CD4-positive, alpha-beta T cell treated with Interleukin-10 for 1 hour (primary cell): ENCODE results near the gene TBC1D22A.

ENCODE experiments used
- DNase-seq: peaks from one replicate; pipeline ENCODE4 v3.0.0-alpha.2; 2020

The TBC1D22A gene

DNA sequence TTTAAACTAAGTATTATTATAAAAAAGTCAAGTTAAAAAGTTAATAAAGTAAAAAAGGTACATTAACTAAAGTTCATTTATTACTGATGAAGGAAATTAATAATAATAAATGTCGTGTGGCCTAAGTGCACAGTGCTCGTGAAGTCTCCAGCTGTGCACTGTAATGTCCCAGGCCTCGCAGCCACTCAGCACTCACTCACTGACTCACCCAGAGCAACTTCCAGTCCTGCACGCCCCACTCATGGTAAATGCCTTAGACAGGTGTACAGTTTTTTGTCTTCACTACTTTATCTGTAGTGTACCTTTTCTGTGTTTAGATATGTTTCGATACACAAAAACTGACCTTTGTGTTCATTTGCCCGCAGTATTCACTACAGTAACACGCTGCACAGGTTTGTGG is 175.5 kb downstream of the TBC1D22A start:
- DNase-seq, result no peak

DNA sequence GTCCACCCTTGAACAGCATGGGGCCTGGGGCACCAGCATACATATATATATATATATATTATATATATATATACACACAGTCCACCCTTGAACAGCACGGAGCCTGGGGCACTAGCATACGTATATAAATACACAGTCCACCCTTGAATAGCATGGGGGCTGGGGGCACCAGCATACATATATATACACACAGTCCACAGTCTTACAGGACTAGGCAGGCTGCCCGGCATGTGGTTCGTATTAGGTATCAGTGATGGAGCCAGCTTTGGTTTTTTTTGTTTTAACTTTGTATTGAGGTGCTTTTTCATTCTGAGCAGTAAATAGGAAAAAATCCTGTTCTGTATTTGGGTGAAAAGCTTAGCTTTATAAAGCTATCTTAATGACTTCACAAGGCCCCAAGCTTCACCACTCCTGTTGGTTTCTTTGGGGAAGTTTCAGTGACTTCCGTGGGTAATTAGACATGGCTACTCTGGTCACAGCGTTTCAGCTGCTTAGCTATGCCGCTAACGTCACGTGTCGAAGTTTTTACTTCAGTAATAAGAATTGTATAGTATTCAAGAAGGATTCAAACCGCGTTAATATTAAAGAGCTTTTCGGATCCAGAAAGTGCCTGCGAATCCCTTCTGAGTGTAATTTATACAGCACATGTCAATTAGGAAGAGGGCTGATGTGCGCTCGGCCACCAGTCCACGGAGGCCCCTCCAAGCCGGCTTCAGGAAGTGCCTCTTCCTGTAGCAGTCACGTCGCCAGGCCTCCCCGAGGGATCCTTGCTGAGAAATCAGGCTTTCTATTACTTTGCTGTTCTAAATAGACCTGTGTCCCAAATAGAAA is 179.7 kb downstream of the TBC1D22A start:
- DNase-seq, result no peak

- DNase-seq, result peak; percentile 4
These were observed 180.6 kb downstream of the TBC1D22A start for GRCh38 chr22:46942799-46943785.

GRCh38 chr22:46945481-46945880 is 183.0 kb downstream of the TBC1D22A start:
- no peak for DNase-seq

DNA sequence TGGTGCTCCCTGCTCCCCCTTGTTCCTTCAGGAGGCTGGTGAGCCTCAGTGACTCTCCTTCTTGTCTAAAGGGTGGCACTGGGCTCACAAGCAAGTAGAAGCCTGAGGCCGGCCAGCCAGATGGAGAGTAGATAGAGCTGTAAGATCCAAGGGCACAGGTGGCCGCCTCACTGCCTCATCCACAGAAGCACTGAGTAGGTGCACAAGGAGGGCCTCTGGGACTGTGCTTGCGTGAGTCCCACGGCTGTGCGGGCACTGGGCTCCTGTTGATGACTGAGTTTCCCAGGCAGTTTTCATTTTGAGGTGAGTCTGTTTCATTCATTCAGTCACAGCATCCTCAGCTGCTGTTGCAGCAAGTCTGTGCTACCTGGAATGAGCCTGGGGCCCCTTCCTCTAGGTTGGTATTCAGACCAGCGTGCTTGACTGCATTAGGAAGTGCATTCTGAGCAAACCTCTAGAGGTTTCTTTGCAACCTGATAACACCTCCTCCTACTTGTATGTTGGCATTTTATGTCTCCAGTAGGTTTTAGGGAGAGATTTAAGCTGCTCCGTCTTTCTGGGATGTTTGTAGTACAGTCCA is 184.0 kb downstream of the TBC1D22A start:
- no peak for DNase-seq

DNA sequence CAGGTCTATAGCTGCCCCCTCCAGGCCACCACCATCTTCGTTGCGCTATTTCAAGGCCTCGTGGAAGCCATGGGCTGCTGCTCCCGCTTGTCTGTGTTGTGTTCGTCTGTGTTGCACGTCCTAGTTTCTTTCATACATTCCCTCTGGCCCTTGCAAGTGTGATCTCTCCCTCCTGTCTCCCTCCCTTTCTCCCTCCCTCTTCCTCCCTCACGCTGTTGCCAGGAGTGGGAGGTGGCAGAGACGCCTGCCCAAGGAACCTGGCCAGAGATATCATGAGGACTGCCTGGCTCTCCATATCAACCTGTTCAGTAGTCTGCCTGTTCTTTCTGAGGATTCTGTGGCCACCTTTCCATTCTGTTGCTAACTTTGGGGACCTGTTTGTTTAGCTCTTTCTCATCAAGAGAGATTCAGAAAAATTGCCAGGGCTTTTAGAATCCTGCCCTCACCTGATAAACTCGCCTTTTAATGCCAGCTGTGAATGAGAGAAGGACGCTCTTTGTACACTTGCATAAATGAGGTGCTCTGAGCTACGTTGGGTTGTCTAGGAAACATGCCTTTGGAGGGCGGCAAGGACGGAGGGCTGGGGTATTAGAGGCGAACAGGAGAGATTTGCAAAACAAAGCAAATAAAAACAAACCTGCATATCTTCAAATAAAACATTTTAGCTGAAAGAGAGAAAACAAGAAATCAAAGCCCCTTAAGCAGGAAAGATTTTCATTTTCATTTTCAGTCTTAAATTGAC is 185.2 kb downstream of the TBC1D22A start:
- DNase-seq, result no peak

DNA sequence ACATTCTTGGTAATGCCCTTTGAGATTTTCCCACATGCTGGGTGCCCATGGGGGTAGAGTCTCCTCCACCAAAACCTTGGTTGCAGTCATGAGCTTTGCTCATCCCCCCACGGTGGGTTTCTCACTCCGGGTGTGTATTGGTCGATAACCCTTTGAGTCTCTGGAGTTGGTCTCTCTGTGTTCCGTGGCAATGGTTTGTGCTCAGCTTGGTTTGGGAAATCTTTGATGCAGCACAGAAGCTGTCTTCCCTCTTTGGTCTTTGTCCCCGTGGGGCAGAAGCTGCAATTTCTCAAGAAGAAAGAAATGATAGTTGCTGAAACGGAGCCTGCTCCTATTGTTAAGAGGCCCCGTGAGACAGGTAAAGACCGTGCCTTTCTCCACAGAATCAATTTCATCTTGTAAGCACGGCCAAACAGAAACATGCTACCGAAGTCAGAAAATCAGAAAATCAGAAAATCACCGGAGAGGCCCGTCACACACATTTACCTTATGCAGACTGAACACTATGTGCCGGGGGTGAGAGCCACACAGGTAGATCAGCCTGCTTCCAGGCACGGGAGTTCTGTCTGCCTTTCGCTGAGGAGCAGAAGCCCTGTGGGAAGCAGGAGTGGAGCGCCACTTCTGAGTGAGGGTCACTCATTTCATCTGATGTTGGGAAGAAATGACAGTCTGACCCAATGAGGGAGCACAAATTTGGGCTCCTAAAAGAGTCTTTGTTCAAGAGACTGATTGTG is 186.1 kb downstream of the TBC1D22A start:
- DNase-seq, result no peak

DNA sequence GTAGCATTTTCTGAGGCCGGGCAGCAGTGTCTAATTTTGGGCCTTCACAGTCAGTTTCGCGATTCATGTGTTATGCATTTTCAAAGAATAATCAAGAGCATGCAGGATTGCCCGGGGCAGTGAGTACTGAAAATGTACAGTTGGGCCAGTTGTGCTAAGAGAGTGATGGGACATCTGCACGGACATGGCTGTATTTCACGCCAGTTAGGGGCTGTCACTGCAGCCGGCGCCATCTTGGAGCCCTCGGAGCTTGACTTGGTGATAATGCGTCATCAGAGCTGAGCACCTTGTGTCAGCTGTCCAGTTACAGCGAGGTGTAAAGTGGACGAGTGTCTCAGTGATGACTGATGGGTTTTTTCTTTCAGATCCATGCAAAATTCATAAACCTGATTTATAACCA is 188.9 kb downstream of the TBC1D22A start:
- no peak for DNase-seq

DNA sequence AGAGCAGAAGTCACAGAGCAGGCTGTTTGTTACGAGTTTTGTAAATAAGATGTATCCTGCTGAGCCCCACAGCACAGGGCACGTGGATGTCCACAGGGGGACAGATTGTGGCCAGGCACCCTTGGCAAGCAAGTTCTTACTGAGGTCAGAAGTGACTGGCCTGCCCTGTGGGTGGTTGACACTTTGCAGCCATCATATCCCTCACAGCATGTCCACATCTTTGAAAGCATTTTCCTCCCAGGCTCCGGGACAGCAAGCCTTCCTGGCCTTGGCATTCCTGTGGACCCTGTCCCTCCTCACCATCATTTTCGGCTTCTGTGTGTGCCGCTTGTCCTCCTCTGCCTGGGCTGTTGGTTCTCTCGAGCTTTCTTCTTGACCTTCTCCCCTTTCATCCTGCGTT is 189.5 kb downstream of the TBC1D22A start:
- no peak for DNase-seq

DNA sequence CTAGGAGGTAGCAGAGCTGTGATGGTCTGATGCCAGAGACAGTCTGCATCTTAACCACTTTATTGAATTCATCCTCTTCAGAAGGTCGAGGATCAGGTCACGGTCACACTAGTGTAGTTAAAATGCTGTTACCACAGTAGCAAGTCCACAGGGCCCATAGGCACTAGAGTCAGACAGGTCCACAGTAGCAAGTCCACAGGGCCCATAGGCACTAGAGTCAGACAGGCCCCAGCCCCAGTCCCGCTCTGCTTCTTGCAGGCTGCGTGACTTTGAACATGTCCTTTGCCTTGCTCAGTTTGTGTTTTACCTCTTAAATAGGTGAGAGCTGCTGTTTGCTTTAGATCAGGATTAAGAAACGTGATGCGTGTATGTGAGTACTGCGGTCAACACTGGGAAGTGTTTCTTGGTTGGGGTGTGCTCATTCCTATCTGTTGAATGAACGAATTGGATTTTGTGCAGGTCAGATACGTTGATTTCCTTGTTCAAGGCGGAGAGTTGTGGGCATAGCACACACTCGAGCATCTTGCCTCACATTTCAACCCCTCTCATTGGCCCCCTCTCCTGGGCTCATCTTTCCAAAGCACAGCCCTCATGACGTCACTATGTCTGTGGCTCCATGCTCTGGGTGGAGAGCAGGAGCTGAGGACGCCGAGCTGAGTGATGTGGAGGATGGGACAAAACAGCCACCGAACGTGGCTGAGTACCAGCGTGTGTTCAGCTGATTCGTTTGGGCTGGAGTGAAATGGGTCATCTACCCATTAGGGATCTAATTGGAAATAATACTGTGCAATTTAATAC is 191.7 kb downstream of the TBC1D22A start:
- no peak for DNase-seq

- no peak for DNase-seq
These were observed 192.3 kb downstream of the TBC1D22A start for GRCh38 chr22:46954781-46955180.

DNA sequence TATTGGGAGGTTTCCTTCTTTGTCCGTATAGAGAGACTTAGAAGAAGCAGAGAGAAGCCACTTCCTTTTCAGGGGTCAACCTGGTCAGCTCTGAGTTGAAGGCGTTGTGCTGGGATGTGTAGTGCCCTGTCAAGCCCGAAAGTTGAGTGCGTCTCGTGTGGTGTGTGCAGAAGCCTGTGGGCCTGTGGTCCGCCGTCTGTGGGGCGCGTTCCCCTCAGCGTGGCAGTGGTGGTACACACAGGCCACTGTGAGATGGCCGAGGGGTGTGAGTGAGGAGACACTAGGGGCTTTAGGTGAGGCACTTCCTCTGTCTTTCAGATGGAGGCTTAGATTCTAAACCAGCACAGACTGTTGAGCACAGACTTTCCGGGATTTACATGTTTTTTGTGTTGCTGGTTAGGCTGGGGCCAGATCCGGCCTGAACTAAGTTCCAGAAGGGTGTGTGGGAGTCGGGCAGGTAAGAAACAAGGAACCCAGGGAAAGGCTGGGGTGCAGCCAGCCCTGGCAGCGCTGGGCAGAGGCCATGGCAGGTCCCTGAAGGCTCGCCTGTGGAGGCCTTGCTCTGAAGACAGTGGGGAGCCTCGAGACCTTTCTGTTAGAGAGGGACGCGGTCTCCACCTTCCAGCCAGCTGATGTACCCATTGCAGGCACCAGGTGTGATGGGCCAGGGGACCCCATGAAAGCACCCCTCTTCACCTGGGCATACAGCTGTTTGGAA is 194.2 kb downstream of the TBC1D22A start:
- DNase-seq, result no peak

DNA sequence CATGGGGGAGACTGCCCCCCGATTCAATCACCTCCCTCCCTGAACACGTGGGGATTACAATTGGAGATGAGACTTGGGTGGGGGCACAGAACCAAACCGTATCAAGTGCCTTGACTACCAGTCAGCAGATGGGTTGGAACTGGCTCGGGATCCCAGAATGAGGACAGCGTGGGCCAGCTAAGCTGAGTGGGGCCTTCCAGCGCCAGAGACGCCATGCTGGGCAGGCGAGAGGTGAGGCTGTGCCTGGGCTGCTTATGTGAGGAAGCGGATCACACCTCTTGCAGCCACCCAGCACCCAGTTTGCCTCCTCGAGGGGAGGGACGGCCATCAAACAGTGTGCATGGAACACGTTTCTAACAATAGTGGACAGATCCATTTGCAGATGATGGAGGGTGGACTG is 195.1 kb downstream of the TBC1D22A start:
- no peak for DNase-seq

GRCh38 chr22:46958191-46958590 is 195.7 kb downstream of the TBC1D22A start:
- DNase-seq, result no peak

- no peak for DNase-seq
These were observed 196.2 kb downstream of the TBC1D22A start for GRCh38 chr22:46958658-46959057.

DNA sequence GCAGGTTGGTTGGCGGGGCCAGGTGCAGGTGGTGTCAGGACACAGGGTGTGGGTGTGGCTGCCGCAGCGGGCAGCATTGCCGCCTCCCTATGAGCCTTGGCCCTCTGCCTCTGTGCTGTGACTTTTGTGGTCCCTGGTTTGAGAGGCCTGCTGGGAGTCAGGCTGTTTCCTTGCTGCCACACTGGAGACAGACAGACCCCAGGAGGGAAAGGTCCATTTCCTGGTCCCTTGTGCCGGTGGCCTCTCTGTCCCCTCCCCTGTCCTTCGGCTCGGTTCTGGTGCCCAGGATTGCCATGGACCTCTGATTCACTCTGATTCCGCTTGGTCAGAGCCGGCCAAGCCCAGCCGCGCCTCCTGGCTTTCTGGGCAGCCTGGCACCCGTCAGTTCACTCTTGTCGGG is 196.9 kb downstream of the TBC1D22A start:
- DNase-seq, result no peak

GRCh38 chr22:46961591-46962295 is 199.3 kb downstream of the TBC1D22A start:
- no peak for DNase-seq

GRCh38 chr22:46962406-46962805 is 200.0 kb downstream of the TBC1D22A start:
- DNase-seq, result no peak

- no peak for DNase-seq
These were observed 201.5 kb downstream of the TBC1D22A start for GRCh38 chr22:46963672-46964545.
